ENCODE data around the gene RNASE13.
"Not testable (repeated sequence)": the region's sequence is repeated elsewhere in the genome, so short reads cannot be mapped to it uniquely, and the experiment has no call there.

The RNASE13 gene

GRCh38 chr14:21015312-21015711 lies 19.3 kb downstream of the RNASE13 start:
- TF ChIP-seq ZNF274 (IDR thresholded peaks at IDR 0.05; ENCODE audit: low read depth, low read length): no peak
- H3K4me3 ChIP-seq (ENCODE audit: low read length): no peak overlapping the region

GRCh38 chr14:21014761-21015190 lies 19.8 kb downstream of the RNASE13 start:
- H3K4me3 ChIP-seq (ENCODE audit: low read length): no peak overlapping the region
- TF ChIP-seq ZNF274 (IDR thresholded peaks at IDR 0.05; ENCODE audit: low read depth, low read length): no peak

GRCh38 chr14:21011136-21011535 lies 23.5 kb downstream of the RNASE13 start:
- no peak overlapping the region for H3K4me3 ChIP-seq (ENCODE audit: low read length)
- TF ChIP-seq ZNF274 (IDR thresholded peaks at IDR 0.05; ENCODE audit: low read depth, low read length): no peak

GRCh38 chr14:21009721-21010120 lies 24.9 kb downstream of the RNASE13 start:
- H3K4me3 ChIP-seq (ENCODE audit: low read length): not testable (repeated sequence)

GRCh38 chr14:21003788-21004346 lies 30.7 kb downstream of the RNASE13 start:
- TF ChIP-seq ZNF274 (IDR thresholded peaks at IDR 0.05; ENCODE audit: low read depth, low read length): no peak
- no peak overlapping the region for H3K4me3 ChIP-seq (ENCODE audit: low read length)

- no peak overlapping the region for H3K4me3 ChIP-seq (ENCODE audit: low read length)
- TF ChIP-seq ZNF274 (IDR thresholded peaks at IDR 0.05; ENCODE audit: low read depth, low read length): no peak
Measured at GRCh38 chr14:21001218-21001617, 33.4 kb downstream of the RNASE13 start.

GRCh38 chr14:20999591-20999990 lies 35.0 kb downstream of the RNASE13 start:
- TF ChIP-seq ZNF274 (IDR thresholded peaks at IDR 0.05; ENCODE audit: low read depth, low read length): no peak
- H3K4me3 ChIP-seq (ENCODE audit: low read length): no peak overlapping the region

GRCh38 chr14:20998674-20999366 lies 35.8 kb downstream of the RNASE13 start, which contains the start of gene SLC39A2:
Gene SLC39A2 (plus strand): TSS chr14:20999293. CDS start chr14:20999447, 154 bp downstream.
- TF ChIP-seq ZNF274 (IDR thresholded peaks at IDR 0.05; ENCODE audit: low read depth, low read length): no peak
- no peak within 1 kb of the TSS for H3K4me3 ChIP-seq (ENCODE audit: low read length)

- TF ChIP-seq ZNF274 (IDR thresholded peaks at IDR 0.05; ENCODE audit: low read depth, low read length): no peak
- no peak overlapping the region for H3K4me3 ChIP-seq (ENCODE audit: low read length)
Measured at GRCh38 chr14:20998139-20998538, 36.5 kb downstream of the RNASE13 start.

- TF ChIP-seq ZNF274 (IDR thresholded peaks at IDR 0.05; ENCODE audit: low read depth, low read length): no peak
- no peak overlapping the region for H3K4me3 ChIP-seq (ENCODE audit: low read length)
Measured at GRCh38 chr14:20997564-20997963, 37.0 kb downstream of the RNASE13 start.

GRCh38 chr14:20997115-20997514 lies 37.5 kb downstream of the RNASE13 start:
- no peak for TF ChIP-seq ZNF274 (IDR thresholded peaks at IDR 0.05; ENCODE audit: low read depth, low read length)
- H3K4me3 ChIP-seq (ENCODE audit: low read length): no peak overlapping the region

- H3K4me3 ChIP-seq (ENCODE audit: low read length): no peak overlapping the region
- TF ChIP-seq ZNF274 (IDR thresholded peaks at IDR 0.05; ENCODE audit: low read depth, low read length): no peak
Measured at GRCh38 chr14:20996521-20996920, 38.1 kb downstream of the RNASE13 start.

GRCh38 chr14:20989787-20990600 lies 44.6 kb downstream of the RNASE13 start, which contains the start of gene METTL17:
Gene METTL17 (plus strand): TSS chr14:20989980. CDS start chr14:20990003, 23 bp downstream.
- H3K4me3 ChIP-seq (ENCODE audit: low read length): peak within 1 kb of the TSS; percentile 78
- no peak for TF ChIP-seq ZNF274 (IDR thresholded peaks at IDR 0.05; ENCODE audit: low read depth, low read length)

GRCh38 chr14:20989471-20989786 lies 45.2 kb downstream of the RNASE13 start:
- peak overlapping the region; percentile 9; the same call in 1 of the 2 replicates for H3K4me3 ChIP-seq (ENCODE audit: low read length)
- no peak for TF ChIP-seq ZNF274 (IDR thresholded peaks at IDR 0.05; ENCODE audit: low read depth, low read length)

Data from GM08714 (cell line).